ENCODE measurements around the gene BCOR. TPM values are rescaled to one million over a fixed set of nuclear protein-coding genes. Genes with fewer than 3 reads are reported as not detected.

The BCOR gene
- total and polyA plus RNA-seq, 4 donors: 5.6 to 23.0 (median 11.0) TPM

DNA sequence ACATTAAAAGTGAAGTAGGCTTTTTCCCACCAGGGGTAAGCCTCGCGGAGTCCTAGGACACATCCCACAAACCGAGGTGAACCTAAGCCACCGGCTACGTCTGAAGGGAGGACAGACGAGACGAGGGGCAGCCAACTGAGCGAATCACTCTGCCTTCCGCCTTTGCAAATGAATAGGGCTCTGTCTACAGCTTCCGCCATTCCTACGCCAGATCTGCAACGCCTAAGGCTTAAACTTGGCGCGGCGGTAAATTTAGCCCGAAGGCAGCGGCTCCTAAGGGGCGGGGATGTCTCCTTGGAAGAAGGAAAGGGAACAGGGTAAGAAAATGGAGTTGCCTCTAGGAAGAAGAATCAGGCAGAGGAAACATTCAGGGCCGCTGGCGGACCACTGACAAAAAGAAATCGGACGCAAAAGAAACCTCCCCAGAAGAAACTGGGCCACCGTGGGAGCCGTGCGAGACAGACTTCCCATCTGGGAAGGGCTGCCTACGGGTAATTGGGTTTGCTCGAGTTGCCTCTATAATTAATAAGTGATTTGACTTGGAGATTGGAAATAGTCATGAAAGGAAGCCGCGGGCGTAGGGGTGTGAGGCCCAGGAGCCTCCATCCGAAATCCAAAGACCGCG is 90.5 kb downstream of the BCOR start (continued):
- no peak for TF ChIP-seq FOXA1 (IDR thresholded peaks at IDR 0.05)
- TF ChIP-seq GABPA (IDR thresholded peaks at IDR 0.05 in 1 of 2, conservative IDR thresholded peaks at IDR 0.05 in 1 of 2): no peak
- TF ChIP-seq, protein P1, sequence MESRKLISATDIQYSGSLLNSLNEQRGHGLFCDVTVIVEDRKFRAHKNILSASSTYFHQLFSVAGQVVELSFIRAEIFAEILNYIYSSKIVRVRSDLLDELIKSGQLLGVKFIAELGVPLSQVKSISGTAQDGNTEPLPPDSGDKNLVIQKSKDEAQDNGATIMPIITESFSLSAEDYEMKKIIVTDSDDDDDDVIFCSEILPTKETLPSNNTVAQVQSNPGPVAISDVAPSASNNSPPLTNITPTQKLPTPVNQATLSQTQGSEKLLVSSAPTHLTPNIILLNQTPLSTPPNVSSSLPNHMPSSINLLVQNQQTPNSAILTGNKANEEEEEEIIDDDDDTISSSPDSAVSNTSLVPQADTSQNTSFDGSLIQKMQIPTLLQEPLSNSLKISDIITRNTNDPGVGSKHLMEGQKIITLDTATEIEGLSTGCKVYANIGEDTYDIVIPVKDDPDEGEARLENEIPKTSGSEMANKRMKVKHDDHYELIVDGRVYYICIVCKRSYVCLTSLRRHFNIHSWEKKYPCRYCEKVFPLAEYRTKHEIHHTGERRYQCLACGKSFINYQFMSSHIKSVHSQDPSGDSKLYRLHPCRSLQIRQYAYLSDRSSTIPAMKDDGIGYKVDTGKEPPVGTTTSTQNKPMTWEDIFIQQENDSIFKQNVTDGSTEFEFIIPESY (IDR thresholded peaks at IDR 0.05): no peak
- TF ChIP-seq, protein P2, sequence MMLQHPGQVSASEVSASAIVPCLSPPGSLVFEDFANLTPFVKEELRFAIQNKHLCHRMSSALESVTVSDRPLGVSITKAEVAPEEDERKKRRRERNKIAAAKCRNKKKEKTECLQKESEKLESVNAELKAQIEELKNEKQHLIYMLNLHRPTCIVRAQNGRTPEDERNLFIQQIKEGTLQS (IDR thresholded peaks at IDR 0.05): no peak

DNA sequence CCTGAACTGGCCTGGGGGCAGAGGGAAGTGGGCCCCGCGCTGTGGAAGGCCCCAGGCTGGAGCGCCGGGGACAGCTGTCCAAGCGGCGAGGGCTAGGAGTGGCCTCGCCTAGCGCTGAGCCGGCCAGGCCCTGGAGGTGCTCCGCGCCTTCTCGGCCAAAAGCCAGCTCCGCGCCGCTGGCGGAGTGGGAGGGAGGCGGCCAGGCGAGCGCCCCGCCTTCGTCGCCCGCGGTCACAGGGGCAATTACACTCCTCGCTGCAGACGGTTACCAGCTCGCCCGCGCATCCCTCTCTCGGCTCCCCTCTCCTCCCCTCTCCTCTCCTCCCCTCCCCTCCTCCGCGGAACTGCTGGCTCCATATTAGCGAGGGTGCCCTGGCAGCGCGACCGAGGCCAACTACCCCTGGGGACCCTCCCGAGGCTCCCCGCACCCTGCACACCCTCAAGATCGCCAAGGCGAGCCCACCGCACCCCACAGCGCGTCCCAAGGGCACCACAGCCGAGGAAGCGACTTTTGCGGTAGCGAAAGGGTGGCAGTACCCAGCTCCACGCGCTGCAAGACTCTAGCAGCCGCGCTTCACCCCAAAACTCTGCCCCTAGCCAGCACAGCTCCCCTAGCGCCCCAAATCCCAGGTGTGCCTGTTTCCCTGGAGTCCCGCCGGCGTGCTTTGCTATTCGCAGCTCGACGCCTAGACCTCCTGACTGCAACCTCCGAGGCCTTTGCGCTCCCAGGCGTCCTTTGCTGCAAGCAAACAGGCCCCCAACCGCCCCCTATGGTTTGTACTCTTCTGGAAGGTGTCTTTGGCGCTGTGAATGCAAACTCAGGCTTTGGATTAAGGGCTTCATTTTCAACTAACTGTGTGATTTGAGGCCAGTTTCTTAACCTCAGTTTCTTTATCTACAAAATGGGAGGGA is 91.4 kb downstream of the BCOR start:
- H3K9ac ChIP-seq (ENCODE audit: low read depth in 1 of 2, low read length in 2 of 2): no peak overlapping the region

DNA sequence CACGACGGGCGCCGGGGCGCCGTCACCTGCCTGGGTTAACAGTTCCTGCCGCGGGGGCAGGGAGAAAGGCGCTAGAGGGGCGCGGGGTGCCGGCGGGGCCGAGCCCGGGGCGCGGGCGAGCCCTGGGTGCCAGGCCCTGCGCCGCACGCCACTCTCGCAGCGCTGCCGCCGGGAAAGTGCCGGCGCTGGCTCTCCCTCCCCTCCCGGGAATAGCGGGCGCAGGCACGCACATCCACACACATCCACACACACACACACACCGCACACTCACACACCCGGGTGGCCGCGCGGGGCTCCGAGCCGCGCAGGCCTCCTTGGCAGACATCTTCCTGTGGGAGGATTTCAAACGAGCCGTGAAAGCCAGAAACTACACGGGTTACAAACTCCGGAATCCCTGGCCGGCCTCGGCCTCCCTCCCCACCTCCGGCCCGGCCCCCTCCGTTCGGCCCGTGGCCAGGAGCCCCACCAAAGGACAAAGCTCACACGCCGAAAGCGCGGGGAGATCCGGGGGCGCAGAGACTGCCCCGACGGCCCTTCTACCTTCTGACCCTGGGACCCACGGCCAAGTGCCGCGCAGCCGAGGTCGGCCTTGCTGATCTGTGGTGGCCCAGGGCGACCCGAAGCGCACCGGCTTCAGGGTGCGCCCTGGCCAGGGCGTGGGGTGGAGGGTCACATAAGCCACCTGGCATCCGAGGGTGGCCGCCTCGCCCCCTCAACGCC is 92.3 kb downstream of the BCOR start:
- no peak for DNase-seq (ENCODE audit: low spot score)
- H3K27me3 ChIP-seq (ENCODE audit: control insufficient read depth in 4 of 4, insufficient read depth in 4 of 4, low read length in 3 of 4): peaks cover 0 to 9% (median 0%) of the 10 kb centered on the region in 4 donors
- H3K27ac ChIP-seq (ENCODE audit: low read depth in 1 of 2, low read length in 2 of 2): no peak overlapping the region
- no peaks in the 10 kb centered on the region for H3K36me3 ChIP-seq (ENCODE audit: control insufficient read depth in 4 of 4, insufficient read depth in 3 of 4, low read depth in 1 of 4, low read length in 3 of 4)
- H3K4me1 ChIP-seq (ENCODE audit: control insufficient read depth in 4 of 4, insufficient read depth in 4 of 4, low read length in 3 of 4): peaks cover 3 to 17% (median 4%) of the 10 kb centered on the region in 4 donors
- H3K9me3 ChIP-seq (ENCODE audit: control insufficient read depth in 4 of 4, low read length in 3 of 4): no peaks in the 10 kb centered on the region
- peak overlapping the region in 1 of 3 donors; percentile 23 for H3K4me3 ChIP-seq (ENCODE audit: low read depth in 1 of 3, low read length in 3 of 3)
- no peak overlapping the region for H3K9ac ChIP-seq (ENCODE audit: low read depth in 1 of 2, low read length in 2 of 2)
- 27% methylated on average over 71 of the region's 73 CpGs for whole genome bisulfite sequencing
- TF ChIP-seq FOXA2 (IDR thresholded peaks at IDR 0.05): no peak
- TF ChIP-seq GABPA (IDR thresholded peaks at IDR 0.05 in 1 of 2, conservative IDR thresholded peaks at IDR 0.05 in 1 of 2): no peak
- TF ChIP-seq TAF1 (conservative IDR thresholded peaks at IDR 0.05): no peak
- no peak for TF ChIP-seq YY1 (IDR thresholded peaks at IDR 0.05)
- TF ChIP-seq, protein P3, sequence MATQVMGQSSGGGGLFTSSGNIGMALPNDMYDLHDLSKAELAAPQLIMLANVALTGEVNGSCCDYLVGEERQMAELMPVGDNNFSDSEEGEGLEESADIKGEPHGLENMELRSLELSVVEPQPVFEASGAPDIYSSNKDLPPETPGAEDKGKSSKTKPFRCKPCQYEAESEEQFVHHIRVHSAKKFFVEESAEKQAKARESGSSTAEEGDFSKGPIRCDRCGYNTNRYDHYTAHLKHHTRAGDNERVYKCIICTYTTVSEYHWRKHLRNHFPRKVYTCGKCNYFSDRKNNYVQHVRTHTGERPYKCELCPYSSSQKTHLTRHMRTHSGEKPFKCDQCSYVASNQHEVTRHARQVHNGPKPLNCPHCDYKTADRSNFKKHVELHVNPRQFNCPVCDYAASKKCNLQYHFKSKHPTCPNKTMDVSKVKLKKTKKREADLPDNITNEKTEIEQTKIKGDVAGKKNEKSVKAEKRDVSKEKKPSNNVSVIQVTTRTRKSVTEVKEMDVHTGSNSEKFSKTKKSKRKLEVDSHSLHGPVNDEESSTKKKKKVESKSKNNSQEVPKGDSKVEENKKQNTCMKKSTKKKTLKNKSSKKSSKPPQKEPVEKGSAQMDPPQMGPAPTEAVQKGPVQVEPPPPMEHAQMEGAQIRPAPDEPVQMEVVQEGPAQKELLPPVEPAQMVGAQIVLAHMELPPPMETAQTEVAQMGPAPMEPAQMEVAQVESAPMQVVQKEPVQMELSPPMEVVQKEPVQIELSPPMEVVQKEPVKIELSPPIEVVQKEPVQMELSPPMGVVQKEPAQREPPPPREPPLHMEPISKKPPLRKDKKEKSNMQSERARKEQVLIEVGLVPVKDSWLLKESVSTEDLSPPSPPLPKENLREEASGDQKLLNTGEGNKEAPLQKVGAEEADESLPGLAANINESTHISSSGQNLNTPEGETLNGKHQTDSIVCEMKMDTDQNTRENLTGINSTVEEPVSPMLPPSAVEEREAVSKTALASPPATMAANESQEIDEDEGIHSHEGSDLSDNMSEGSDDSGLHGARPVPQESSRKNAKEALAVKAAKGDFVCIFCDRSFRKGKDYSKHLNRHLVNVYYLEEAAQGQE (IDR thresholded peaks at IDR 0.05): no peak
- TF ChIP-seq, protein P4, sequence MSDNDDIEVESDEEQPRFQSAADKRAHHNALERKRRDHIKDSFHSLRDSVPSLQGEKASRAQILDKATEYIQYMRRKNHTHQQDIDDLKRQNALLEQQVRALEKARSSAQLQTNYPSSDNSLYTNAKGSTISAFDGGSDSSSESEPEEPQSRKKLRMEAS (IDR thresholded peaks at IDR 0.05): no peak
- TF ChIP-seq, protein P1 (IDR thresholded peaks at IDR 0.05): no peak
- TF ChIP-seq HNF4G (IDR thresholded peaks at IDR 0.05): no peak
- no peak for TF ChIP-seq HNF4A (conservative IDR thresholded peaks at IDR 0.05)
- no peak for TF ChIP-seq JUND (IDR thresholded peaks at IDR 0.05)
- no peak for TF ChIP-seq EGR1 (IDR thresholded peaks at IDR 0.05; ENCODE audit: low read depth in 2 of 2)
- TF ChIP-seq NR2F2 (IDR thresholded peaks at IDR 0.05): no peak
- TF ChIP-seq, protein P5, sequence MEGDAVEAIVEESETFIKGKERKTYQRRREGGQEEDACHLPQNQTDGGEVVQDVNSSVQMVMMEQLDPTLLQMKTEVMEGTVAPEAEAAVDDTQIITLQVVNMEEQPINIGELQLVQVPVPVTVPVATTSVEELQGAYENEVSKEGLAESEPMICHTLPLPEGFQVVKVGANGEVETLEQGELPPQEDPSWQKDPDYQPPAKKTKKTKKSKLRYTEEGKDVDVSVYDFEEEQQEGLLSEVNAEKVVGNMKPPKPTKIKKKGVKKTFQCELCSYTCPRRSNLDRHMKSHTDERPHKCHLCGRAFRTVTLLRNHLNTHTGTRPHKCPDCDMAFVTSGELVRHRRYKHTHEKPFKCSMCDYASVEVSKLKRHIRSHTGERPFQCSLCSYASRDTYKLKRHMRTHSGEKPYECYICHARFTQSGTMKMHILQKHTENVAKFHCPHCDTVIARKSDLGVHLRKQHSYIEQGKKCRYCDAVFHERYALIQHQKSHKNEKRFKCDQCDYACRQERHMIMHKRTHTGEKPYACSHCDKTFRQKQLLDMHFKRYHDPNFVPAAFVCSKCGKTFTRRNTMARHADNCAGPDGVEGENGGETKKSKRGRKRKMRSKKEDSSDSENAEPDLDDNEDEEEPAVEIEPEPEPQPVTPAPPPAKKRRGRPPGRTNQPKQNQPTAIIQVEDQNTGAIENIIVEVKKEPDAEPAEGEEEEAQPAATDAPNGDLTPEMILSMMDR (IDR thresholded peaks at IDR 0.05; ENCODE audit: low read depth, low read length, missing input control): no peak
- no peak for TF ChIP-seq RAD21 (IDR thresholded peaks at IDR 0.05)

More for the DNA sequence above, 91.4 kb downstream of the BCOR start:
- no peak for DNase-seq (ENCODE audit: low spot score)
- 26% methylated on average over 63 of the region's 63 CpGs for WGBS
- no peak overlapping the region for H3K27ac ChIP-seq (ENCODE audit: low read depth in 1 of 2, low read length in 2 of 2)
- H3K36me3 ChIP-seq (ENCODE audit: control insufficient read depth in 4 of 4, insufficient read depth in 3 of 4, low read depth in 1 of 4, low read length in 3 of 4): no peaks in the 10 kb centered on the region
- no peaks in the 10 kb centered on the region for H3K9me3 ChIP-seq (ENCODE audit: control insufficient read depth in 4 of 4, low read length in 3 of 4)
- peaks cover 3 to 21% (median 4%) of the 10 kb centered on the region in 4 donors for H3K4me1 ChIP-seq (ENCODE audit: control insufficient read depth in 4 of 4, insufficient read depth in 4 of 4, low read length in 3 of 4)
- TF ChIP-seq RAD21 (IDR thresholded peaks at IDR 0.05) (peak in 1 of 2 donors; percentile 21), JUND (IDR thresholded peaks at IDR 0.05) (no peak)
- H3K4me3 ChIP-seq (ENCODE audit: low read depth in 1 of 3, low read length in 3 of 3): peak overlapping the region in 1 of 3 donors; percentile 23
- peaks cover 0 to 9% (median 0%) of the 10 kb centered on the region in 4 donors for H3K27me3 ChIP-seq (ENCODE audit: control insufficient read depth in 4 of 4, insufficient read depth in 4 of 4, low read length in 3 of 4)
